Transverse colon (tissue), 4 donors: ENCODE measurements around the gene BIRC7.

Experiments
- POLR2AphosphoS5 ChIP-seq, 3 donors: sonication (generic); formaldehyde crosslinking; IDR thresholded peaks; one replicate each; pipeline ENCODE4 v1.6.1; 2016; ENCODE audit warnings: antibody characterized with exemption in 3 of 3
- TF ChIP-seq, protein P1 (sequence below), 5 experiments: fragments of 200-600 bp in 3 of 5; fragments of 450-650 bp in 2 of 5; sonication (generic) in 3 of 5; IDR thresholded peaks; 1 replicate in 2 of 5; 2 replicates in 3 of 5; pipeline ENCODE4 v1.5.1; 2016 to 2017; ENCODE audit warnings: antibody characterized with exemption in 5 of 5, inconsistent platforms in 3 of 5, mild to moderate bottlenecking in 2 of 5, moderate library complexity in 1 of 5

DNA sequence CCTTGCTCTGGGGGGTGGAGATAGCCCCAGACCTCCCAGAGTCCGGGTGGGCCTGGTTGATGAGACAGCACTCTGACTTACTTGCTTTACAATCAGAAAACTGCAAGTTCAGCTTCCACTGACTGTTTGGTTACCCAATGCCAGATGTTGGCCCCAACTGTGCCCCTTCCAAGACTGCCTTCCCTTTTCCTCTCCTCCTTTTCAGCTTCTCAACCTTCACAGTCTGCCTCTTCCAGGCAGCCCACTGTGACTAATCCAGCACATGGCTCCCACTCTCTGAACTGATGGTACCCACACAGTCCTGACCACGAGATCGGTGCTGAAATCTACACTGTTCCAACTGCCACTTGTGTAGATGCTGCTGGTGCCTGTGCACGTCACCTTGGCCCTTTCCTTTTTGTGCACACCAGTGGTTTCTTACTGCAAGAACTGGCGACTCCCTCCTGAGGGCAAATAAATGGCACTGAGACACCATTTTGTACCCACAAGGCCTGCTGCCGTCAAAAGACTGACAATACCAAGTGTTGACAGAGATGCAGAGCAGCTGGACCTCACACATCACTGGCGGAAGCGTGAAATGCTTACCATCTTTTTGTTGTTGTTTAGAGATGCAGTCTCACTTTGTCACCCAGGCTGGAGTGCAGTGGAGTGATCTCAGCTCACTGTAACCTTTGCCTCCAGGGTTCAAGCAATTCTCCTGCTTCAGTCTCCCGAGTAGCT lies 35.1 kb downstream of the BIRC7 start:
- TF ChIP-seq, protein P1, sequence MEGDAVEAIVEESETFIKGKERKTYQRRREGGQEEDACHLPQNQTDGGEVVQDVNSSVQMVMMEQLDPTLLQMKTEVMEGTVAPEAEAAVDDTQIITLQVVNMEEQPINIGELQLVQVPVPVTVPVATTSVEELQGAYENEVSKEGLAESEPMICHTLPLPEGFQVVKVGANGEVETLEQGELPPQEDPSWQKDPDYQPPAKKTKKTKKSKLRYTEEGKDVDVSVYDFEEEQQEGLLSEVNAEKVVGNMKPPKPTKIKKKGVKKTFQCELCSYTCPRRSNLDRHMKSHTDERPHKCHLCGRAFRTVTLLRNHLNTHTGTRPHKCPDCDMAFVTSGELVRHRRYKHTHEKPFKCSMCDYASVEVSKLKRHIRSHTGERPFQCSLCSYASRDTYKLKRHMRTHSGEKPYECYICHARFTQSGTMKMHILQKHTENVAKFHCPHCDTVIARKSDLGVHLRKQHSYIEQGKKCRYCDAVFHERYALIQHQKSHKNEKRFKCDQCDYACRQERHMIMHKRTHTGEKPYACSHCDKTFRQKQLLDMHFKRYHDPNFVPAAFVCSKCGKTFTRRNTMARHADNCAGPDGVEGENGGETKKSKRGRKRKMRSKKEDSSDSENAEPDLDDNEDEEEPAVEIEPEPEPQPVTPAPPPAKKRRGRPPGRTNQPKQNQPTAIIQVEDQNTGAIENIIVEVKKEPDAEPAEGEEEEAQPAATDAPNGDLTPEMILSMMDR (IDR thresholded peaks at IDR 0.05): no peak
- TF ChIP-seq POLR2AphosphoS5 (IDR thresholded peaks at IDR 0.05): no peak
